ENCODE measurements around the gene B4GALNT3.

The B4GALNT3 gene

GRCh38 chr12:537772-538171, 78.0 kb downstream of the B4GALNT3 start:
- H3K4me3 ChIP-seq (replicated peaks; ENCODE audit: insufficient read depth, low read length), result no peak overlapping the region
- no peak for DNase-seq (ENCODE audit: low read depth in 1 of 2, low spot score in 1 of 2)
- H3K27ac ChIP-seq (replicated peaks), result no peak overlapping the region
- no peak for TF ChIP-seq POLR2AphosphoS5 (IDR thresholded peaks at IDR 0.05; ENCODE audit: low read depth)
- TF ChIP-seq, protein P1, sequence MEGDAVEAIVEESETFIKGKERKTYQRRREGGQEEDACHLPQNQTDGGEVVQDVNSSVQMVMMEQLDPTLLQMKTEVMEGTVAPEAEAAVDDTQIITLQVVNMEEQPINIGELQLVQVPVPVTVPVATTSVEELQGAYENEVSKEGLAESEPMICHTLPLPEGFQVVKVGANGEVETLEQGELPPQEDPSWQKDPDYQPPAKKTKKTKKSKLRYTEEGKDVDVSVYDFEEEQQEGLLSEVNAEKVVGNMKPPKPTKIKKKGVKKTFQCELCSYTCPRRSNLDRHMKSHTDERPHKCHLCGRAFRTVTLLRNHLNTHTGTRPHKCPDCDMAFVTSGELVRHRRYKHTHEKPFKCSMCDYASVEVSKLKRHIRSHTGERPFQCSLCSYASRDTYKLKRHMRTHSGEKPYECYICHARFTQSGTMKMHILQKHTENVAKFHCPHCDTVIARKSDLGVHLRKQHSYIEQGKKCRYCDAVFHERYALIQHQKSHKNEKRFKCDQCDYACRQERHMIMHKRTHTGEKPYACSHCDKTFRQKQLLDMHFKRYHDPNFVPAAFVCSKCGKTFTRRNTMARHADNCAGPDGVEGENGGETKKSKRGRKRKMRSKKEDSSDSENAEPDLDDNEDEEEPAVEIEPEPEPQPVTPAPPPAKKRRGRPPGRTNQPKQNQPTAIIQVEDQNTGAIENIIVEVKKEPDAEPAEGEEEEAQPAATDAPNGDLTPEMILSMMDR (IDR thresholded peaks at IDR 0.05; ENCODE audit: insufficient read depth, low read length), result no peak
- TF ChIP-seq, protein P2, sequence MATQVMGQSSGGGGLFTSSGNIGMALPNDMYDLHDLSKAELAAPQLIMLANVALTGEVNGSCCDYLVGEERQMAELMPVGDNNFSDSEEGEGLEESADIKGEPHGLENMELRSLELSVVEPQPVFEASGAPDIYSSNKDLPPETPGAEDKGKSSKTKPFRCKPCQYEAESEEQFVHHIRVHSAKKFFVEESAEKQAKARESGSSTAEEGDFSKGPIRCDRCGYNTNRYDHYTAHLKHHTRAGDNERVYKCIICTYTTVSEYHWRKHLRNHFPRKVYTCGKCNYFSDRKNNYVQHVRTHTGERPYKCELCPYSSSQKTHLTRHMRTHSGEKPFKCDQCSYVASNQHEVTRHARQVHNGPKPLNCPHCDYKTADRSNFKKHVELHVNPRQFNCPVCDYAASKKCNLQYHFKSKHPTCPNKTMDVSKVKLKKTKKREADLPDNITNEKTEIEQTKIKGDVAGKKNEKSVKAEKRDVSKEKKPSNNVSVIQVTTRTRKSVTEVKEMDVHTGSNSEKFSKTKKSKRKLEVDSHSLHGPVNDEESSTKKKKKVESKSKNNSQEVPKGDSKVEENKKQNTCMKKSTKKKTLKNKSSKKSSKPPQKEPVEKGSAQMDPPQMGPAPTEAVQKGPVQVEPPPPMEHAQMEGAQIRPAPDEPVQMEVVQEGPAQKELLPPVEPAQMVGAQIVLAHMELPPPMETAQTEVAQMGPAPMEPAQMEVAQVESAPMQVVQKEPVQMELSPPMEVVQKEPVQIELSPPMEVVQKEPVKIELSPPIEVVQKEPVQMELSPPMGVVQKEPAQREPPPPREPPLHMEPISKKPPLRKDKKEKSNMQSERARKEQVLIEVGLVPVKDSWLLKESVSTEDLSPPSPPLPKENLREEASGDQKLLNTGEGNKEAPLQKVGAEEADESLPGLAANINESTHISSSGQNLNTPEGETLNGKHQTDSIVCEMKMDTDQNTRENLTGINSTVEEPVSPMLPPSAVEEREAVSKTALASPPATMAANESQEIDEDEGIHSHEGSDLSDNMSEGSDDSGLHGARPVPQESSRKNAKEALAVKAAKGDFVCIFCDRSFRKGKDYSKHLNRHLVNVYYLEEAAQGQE (IDR thresholded peaks at IDR 0.05; ENCODE audit: insufficient replicate concordance, low read depth), result no peak
- TF ChIP-seq SPI1 (IDR thresholded peaks at IDR 0.05; ENCODE audit: borderline replicate concordance, low read depth), result no peak
- no peak for TF ChIP-seq GABPA (IDR thresholded peaks at IDR 0.05; ENCODE audit: low read depth)
- H3K27me3 ChIP-seq (ENCODE audit: insufficient read depth, poor library complexity, severe bottlenecking), result no peaks in the 10 kb centered on the region

- TF ChIP-seq SPI1 (IDR thresholded peaks at IDR 0.05; ENCODE audit: borderline replicate concordance, low read depth) (no peak), POLR2AphosphoS5 (IDR thresholded peaks at IDR 0.05; ENCODE audit: low read depth) (peak; percentile 59)
- no peaks in the 10 kb centered on the region for H3K27me3 ChIP-seq (ENCODE audit: insufficient read depth, poor library complexity, severe bottlenecking)
- no peak overlapping the region for H3K4me3 ChIP-seq (replicated peaks; ENCODE audit: insufficient read depth, low read length)
- no peak overlapping the region for H3K27ac ChIP-seq (replicated peaks)
- peak; percentile 60 to 70 for DNase-seq (ENCODE audit: low read depth in 1 of 2, low spot score in 1 of 2)
Observed at GRCh38 chr12:538731-539539, 79.2 kb downstream of the B4GALNT3 start.

- H3K27ac ChIP-seq (replicated peaks), result no peak overlapping the region
- H3K4me3 ChIP-seq (replicated peaks; ENCODE audit: insufficient read depth, low read length), result no peak overlapping the region
- H3K27me3 ChIP-seq (ENCODE audit: insufficient read depth, poor library complexity, severe bottlenecking), result no peaks in the 10 kb centered on the region
- TF ChIP-seq GABPA (IDR thresholded peaks at IDR 0.05; ENCODE audit: low read depth) (no peak), POLR2AphosphoS5 (IDR thresholded peaks at IDR 0.05; ENCODE audit: low read depth) (no peak), SPI1 (IDR thresholded peaks at IDR 0.05; ENCODE audit: borderline replicate concordance, low read depth) (no peak)
- TF ChIP-seq, protein P2 (IDR thresholded peaks at IDR 0.05; ENCODE audit: insufficient replicate concordance, low read depth), result no peak
- TF ChIP-seq, protein P1 (IDR thresholded peaks at IDR 0.05; ENCODE audit: insufficient read depth, low read length), result no peak
- DNase-seq (ENCODE audit: low read depth in 1 of 2, low spot score in 1 of 2), result no peak
Observed at GRCh38 chr12:539540-540310, 80.0 kb downstream of the B4GALNT3 start.

DNA sequence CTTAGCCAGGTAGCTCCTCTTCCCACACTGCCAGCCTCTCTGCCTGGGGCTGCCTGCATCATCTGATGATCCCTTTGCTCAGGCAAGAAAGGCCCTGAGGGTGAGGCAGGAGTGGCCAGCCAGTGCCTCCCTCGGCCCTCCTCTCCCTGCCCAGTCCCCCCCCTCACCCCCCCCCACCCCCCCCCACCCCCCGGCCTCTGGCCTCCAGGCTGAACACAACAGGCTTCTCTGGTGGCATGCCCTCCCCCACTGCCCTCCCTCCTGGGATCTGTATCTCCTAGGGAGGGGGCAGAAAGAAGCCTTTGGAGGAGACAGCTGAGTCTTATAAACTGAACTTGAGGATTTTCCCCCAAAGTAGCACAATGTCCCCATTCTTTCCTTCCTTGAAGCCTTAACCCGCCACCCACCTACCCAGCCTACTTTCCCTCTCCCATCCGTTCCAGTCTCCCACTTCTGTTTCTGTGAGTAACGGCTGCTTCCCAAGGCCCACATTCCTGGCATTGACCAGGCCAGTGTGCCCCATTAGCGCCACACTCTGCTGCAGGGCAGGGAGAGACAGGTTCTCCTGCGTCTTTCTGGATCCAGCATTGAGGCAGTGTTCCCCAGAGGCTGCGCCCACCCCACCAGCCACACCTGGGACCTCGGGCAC, 82.1 kb downstream of the B4GALNT3 start:
- Histone ChIP-seq H3K4me3 (replicated peaks; ENCODE audit: insufficient read depth, low read length) (no peak overlapping the region), H3K27ac (replicated peaks) (no peak overlapping the region), H3K27me3 (ENCODE audit: insufficient read depth, poor library complexity, severe bottlenecking) (no peaks in the 10 kb centered on the region)
- DNase-seq (ENCODE audit: low read depth in 1 of 2, low spot score in 1 of 2), result no peak
- TF ChIP-seq POLR2AphosphoS5 (IDR thresholded peaks at IDR 0.05; ENCODE audit: low read depth), result no peak
